NCI-H2227 treated with DMSO at 0.1 percent for 48 hours (cell line): Measurements from ENCODE around the gene CD3D.

Source experiments
- DNase-seq: peaks from one replicate; lab custom pipeline; 2025; lab: John Stamatoyannopoulos, UW

The CD3D gene

GRCh38 chr11:118304227-118304567 lies 38.3 kb downstream of the CD3D start:
- no peak for DNase-seq

GRCh38 chr11:118301600-118302195 lies 40.8 kb downstream of the CD3D start:
- DNase-seq, result no peak

GRCh38 chr11:118295815-118296454 lies 46.6 kb downstream of the CD3D start:
- no peak for DNase-seq

GRCh38 chr11:118295199-118295598 lies 47.3 kb downstream of the CD3D start:
- DNase-seq, result no peak

GRCh38 chr11:118294053-118294452 lies 48.5 kb downstream of the CD3D start:
- no peak for DNase-seq

- DNase-seq, result no peak
These were observed 50.9 kb downstream of the CD3D start for GRCh38 chr11:118291477-118292135.

GRCh38 chr11:118290923-118291322 lies 51.6 kb downstream of the CD3D start:
- DNase-seq, result no peak

GRCh38 chr11:118289401-118289800 lies 53.1 kb downstream of the CD3D start:
- no peak for DNase-seq
